Endothelial cell of umbilical vein (primary cell): ENCODE measurements around the gene FNBP1L. TPM values are rescaled to one million over a fixed set of nuclear protein-coding genes. Genes with fewer than 3 reads are reported as not detected.

Experiments used
- BruUV-seq: library from RNA; stranded (reverse); fragments of 400-500 nt; replicated peaks from 2 replicates; lab custom pipeline; 2021; lab: Mats Ljungman, UMichigan
- CTCF ChIA-PET: fragments of 300-600, 350-600 bp; sonication (Branson Sonifier 250); formaldehyde crosslinking; loops from one replicate; lab custom pipeline; 2021; ENCODE audit warnings: antibody characterized with exemption, inconsistent platforms; lab: Charles Lee
- POLR2A ChIA-PET: fragments of 300-600, 350-600 bp; sonication (Branson Sonifier 250); formaldehyde crosslinking; loops from one replicate; lab custom pipeline; 2021; ENCODE audit warnings: antibody characterized with exemption, inconsistent platforms; lab: Charles Lee
- DNase-seq: peaks from one replicate; pipeline ENCODE4 v3.0.0-alpha.2; 2011; ENCODE audit warnings: low read depth, low spot score
- FAIRE-seq: peaks from 2 replicates; lab custom pipeline; 2011; peaks lifted over from hg19 to GRCh38; lab: Jason Lieb, UNC
- H2AFZ ChIP-seq: 2 replicates; pipeline ENCODE4 v1.6.0; 2012; ENCODE audit warnings: low read depth, low read length, control low read depth, inconsistent platforms
- H3K27ac ChIP-seq: 2 replicates; pipeline ENCODE4 v1.5.1; 2011; ENCODE audit warnings: low read depth, mild to moderate bottlenecking, control low read depth, low read length, moderate library complexity; ENCODE audit not compliant: insufficient read depth
- H3K27me3 ChIP-seq, 2 experiments: 2 replicates each; pipeline versions ENCODE4 v1.6.0 to v1.6.1; 2011; ENCODE audit warnings: low read length in 2 of 2, mixed read lengths in 1 of 2; ENCODE audit not compliant: control insufficient read depth in 2 of 2, insufficient read depth in 2 of 2
- H3K36me3 ChIP-seq, 2 experiments: 2 replicates in 1 of 2; 3 replicates in 1 of 2; pipeline ENCODE4 v1.5.1; 2011; ENCODE audit warnings: low read length in 2 of 2, mild to moderate bottlenecking in 1 of 2, moderate library complexity in 1 of 2; ENCODE audit not compliant: control insufficient read depth in 2 of 2, insufficient read depth in 2 of 2; ENCODE audit errors: extremely low read depth in 1 of 2
- H3K4me1 ChIP-seq: 3 replicates; pipeline ENCODE4 v1.5.1; 2011; ENCODE audit warnings: mild to moderate bottlenecking, low read length; ENCODE audit not compliant: control insufficient read depth, insufficient read depth; ENCODE audit errors: extremely low read depth
- H3K4me2 ChIP-seq: 2 replicates; pipeline ENCODE4 v1.6.1; 2011; ENCODE audit warnings: low read length, control low read depth, mixed read lengths; ENCODE audit not compliant: insufficient read depth
- H3K4me3 ChIP-seq, 3 experiments: fragments of 200-600 bp in 1 of 3; sonication (generic), shearing (Covaris generic) in 1 of 3; replicated peaks in 1 of 3; 2 replicates each; pipeline ENCODE4 v1.5.1; 2011 to 2016; ENCODE audit warnings: control low read depth in 3 of 3, low read length in 3 of 3, mild to moderate bottlenecking in 2 of 3, inconsistent platforms in 1 of 3, low read depth in 1 of 3, moderate library complexity in 1 of 3; ENCODE audit not compliant: insufficient read depth in 1 of 3
- H3K79me2 ChIP-seq: 2 replicates; pipeline ENCODE4 v1.6.0; 2012; ENCODE audit warnings: low read length, inconsistent platforms; ENCODE audit not compliant: control insufficient read depth, insufficient read depth
- H3K9ac ChIP-seq: replicated peaks from 2 replicates; pipeline ENCODE3; 2011; ENCODE audit warnings: low read length, control low read depth; ENCODE audit not compliant: insufficient read depth; ENCODE audit errors: extremely low read depth
- H3K9me1 ChIP-seq: replicated peaks from 3 replicates; pipeline ENCODE4 v1.6.0; 2011; ENCODE audit warnings: mild to moderate bottlenecking, low read length; ENCODE audit not compliant: control insufficient read depth, insufficient read depth; ENCODE audit errors: extremely low read depth
- H3K9me3 ChIP-seq: replicated peaks from 2 replicates; pipeline ENCODE4 v1.5.1; 2012; ENCODE audit warnings: low read length, inconsistent platforms; ENCODE audit not compliant: control insufficient read depth, insufficient read depth
- H4K20me1 ChIP-seq: replicated peaks from 2 replicates; pipeline ENCODE3; 2011; ENCODE audit warnings: mild to moderate bottlenecking, low read length; ENCODE audit not compliant: control insufficient read depth, insufficient read depth; ENCODE audit errors: extremely low read depth
- CTCF ChIP-seq, 2 donors: IDR thresholded peaks; 1 replicate in 1 of 2; 2 replicates in 1 of 2; pipeline ENCODE4 v1.5.1; 2011; ENCODE audit warnings: low read length in 2 of 2, mild to moderate bottlenecking in 2 of 2, moderate library complexity in 2 of 2, control low read depth in 1 of 2, inconsistent platforms in 1 of 2, low read depth in 1 of 2; ENCODE audit not compliant: insufficient read depth in 1 of 2; ENCODE audit errors: extremely low read depth in 1 of 2
- EZH2 ChIP-seq: IDR thresholded peaks from 2 replicates; pipeline ENCODE4 v1.6.1; 2012; ENCODE audit warnings: borderline replicate concordance, low read depth, mild to moderate bottlenecking, moderate library complexity, low read length, inconsistent platforms; ENCODE audit not compliant: severe bottlenecking
- FOS ChIP-seq: IDR thresholded peaks from 2 replicates; pipeline ENCODE4 v1.6.1; 2011; ENCODE audit warnings: mild to moderate bottlenecking, low read length, moderate library complexity, borderline replicate concordance; ENCODE audit not compliant: insufficient read depth
- GATA2 ChIP-seq: IDR thresholded peaks from 2 replicates; pipeline ENCODE4 v1.7.0; 2011; ENCODE audit warnings: low read depth, mild to moderate bottlenecking, moderate library complexity, mixed read lengths, low read length; ENCODE audit not compliant: insufficient read length, insufficient read depth
- JUN ChIP-seq: IDR thresholded peaks from 2 replicates; pipeline ENCODE4 v1.6.1; 2011; ENCODE audit warnings: borderline replicate concordance, low read depth; ENCODE audit not compliant: insufficient read length, insufficient read depth
- MAX ChIP-seq: IDR thresholded peaks from 2 replicates; pipeline ENCODE4 v1.6.1; 2011; ENCODE audit not compliant: insufficient read depth, insufficient read length
- MYC ChIP-seq: IDR thresholded peaks from one replicate; pipeline ENCODE4 v1.6.1; 2011; ENCODE audit warnings: mild to moderate bottlenecking, low read depth, low read length
- POLR2A ChIP-seq: IDR thresholded peaks from 2 replicates; pipeline ENCODE4 v1.6.1; 2012; ENCODE audit warnings: low read depth, mild to moderate bottlenecking, control low read depth, low read length
- POLR2AphosphoS5 ChIP-seq: IDR thresholded peaks from 2 replicates; pipeline ENCODE4 v1.6.1; 2012; ENCODE audit warnings: low read depth, mild to moderate bottlenecking, control low read depth, low read length, moderate library complexity; ENCODE audit not compliant: insufficient read depth
- dilution Hi-C: fragments of 300-500 bp; cut with MboI; formaldehyde crosslinking; loops from one replicate; pipeline ENCODE4 v1.15.0; 2019; ENCODE audit warnings: low sequenced_read_pairs; ENCODE audit not compliant: extremely low pct_ligation_motif_present
- intact Hi-C: fragments of 100-400 bp; cut with micrococcal nuclease; formaldehyde crosslinking; loops from one replicate; pipeline ENCODE4 v1.10.0; 2022
- polyA plus RNA-seq, 4 experiments: library from polyadenylated mRNA; depleted of rRNA in 3 of 4; stranded (reverse) in 3 of 4; unstranded in 1 of 4; fragments of >200 nt; gene quantifications; 2 replicates each; pipeline versions ENCODE4 v1.2.1 to v1.2.3, GENCODE V29; 2011 to 2012; ENCODE audit warnings: missing spikeins in 1 of 4
- total RNA-seq: library from RNA; stranded (reverse); gene quantifications from 2 replicates; pipeline ENCODE4 v1.2.3, GENCODE V29; 2021

Gene FNBP1L
- total and polyA plus RNA-seq, 2 donors (not counting 3 experiments of a cell fraction or from before 2014, with no cell fraction given), result 28.1 to 56.4 TPM

GRCh38 chr1:93490357-93490756 lies 42.4 kb downstream of the FNBP1L start:
- Histone ChIP-seq H3K36me3 (no peaks in the 10 kb centered on the region), H3K27me3 (no peaks in the 10 kb centered on the region), H2AFZ (no peak overlapping the region), H3K4me2 (no peak overlapping the region), H3K9me3 (no peaks in the 10 kb centered on the region), H3K4me1 (peaks cover 12% of the 10 kb centered on the region), H3K9me1 (no peaks in the 10 kb centered on the region), H3K79me2 (peaks cover 83% of the 10 kb centered on the region), H4K20me1 (peaks cover 35% of the 10 kb centered on the region), H3K27ac (no peak overlapping the region), H3K9ac (no peak overlapping the region), H3K4me3 (no peak overlapping the region)
- dilution Hi-C loops (no loop called here), intact Hi-C loops (no loop called here)
- ChIA-PET CTCF (interaction anchor here (1.0 to 1.3 kb wide), 2 partner anchors 16 to 62 kb away, joined by 4 read pairs; no protein-coding TSS in a partner anchor), POLR2A (no interaction called here)
- DNase-seq (peak; percentile 10), FAIRE-seq (no peak)
- no peak for TF ChIP-seq FOS
- TF ChIP-seq MAX, result no peak
- no peak for TF ChIP-seq GATA2
- TF ChIP-seq MYC, result no peak
- no peak for TF ChIP-seq POLR2A
- TF ChIP-seq POLR2AphosphoS5, result no peak
- TF ChIP-seq JUN, result no peak
- no peak for TF ChIP-seq CTCF (IDR thresholded peaks at IDR 0.05; ENCODE audit: extremely low read depth in 1 of 2, insufficient read depth in 1 of 2, low read depth in 1 of 2, low read length in 2 of 2)
- TF ChIP-seq EZH2, result no peak
- no TSS peak for BruUV-seq
